ENCODE results near the gene SKOR1. TPM values are rescaled to one million over a fixed set of nuclear protein-coding genes. Genes with fewer than 3 reads are reported as not detected.

Gene SKOR1
- total and polyA plus RNA-seq, 2 of the 8 experiments (the other 6 are each of a cell fraction or from before 2014, with no cell fraction given) = 0.03 to 0.11 TPM

DNA sequence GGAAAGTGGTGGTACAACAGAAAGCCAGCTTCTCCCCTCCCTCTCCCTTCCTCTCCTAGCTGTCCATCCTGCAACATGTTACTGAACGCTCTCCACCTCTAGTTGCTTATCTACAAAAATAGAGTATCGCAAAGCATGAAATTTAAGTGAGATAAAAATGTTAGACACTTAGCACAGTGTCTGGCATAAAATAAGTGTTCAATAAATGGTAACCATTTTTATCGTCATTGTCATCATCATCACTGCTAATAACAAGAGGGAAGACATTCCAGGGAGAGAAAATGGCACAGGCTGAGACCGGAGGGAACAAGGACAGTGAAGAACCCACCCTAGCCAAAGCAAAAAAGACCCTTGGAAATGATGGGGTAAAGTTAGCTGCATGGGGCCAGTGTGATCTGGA, 38.7 kb upstream of the SKOR1 start:
- Histone ChIP-seq H2BK120ac (replicated peaks; ENCODE audit: low read depth, low read length) (no peak overlapping the region), H4K5ac (ENCODE audit: insufficient read length, low read depth, low read length) (no peak overlapping the region), H3K56ac (replicated peaks; ENCODE audit: insufficient read length, low read depth, low read length) (no peak overlapping the region), H3K4me1 (replicated peaks in 1 of 4; ENCODE audit: control insufficient read depth in 3 of 4, insufficient read depth in 4 of 4, low read length in 3 of 4) (peaks cover 7 to 24% (median 21%) of the 10 kb centered on the region in 4 experiments), H2BK5ac (ENCODE audit: low read depth, low read length) (peak overlapping the region; percentile 36; the same call in 1 of the 2 replicates), H3K27ac (ENCODE audit: low read depth, low read length) (no peak overlapping the region), H4K91ac (replicated peaks; ENCODE audit: insufficient read length, low read length) (no peak overlapping the region), H3K14ac (ENCODE audit: insufficient read length) (no peak overlapping the region), H2BK20ac (ENCODE audit: low read length) (no peak overlapping the region), H3K9ac (replicated peaks in 1 of 4; ENCODE audit: extremely low read depth in 1 of 4, low read depth in 3 of 4, low read length in 3 of 4) (no peak overlapping the region), H3K4me2 (ENCODE audit: insufficient read depth in 1 of 2, low read depth in 2 of 2, low read length in 2 of 2) (no peak overlapping the region), H3K4me3 (ENCODE audit: extremely low read depth in 1 of 4, insufficient read depth in 2 of 4, low read depth in 3 of 4, low read length in 4 of 4) (no peak overlapping the region), H4K20me1 (replicated peaks in 1 of 2; ENCODE audit: control insufficient read depth in 1 of 2, insufficient read depth in 2 of 2, low read length in 2 of 2) (no peaks in the 10 kb centered on the region), H2AFZ (ENCODE audit: low read length) (no peak overlapping the region), H3K18ac (ENCODE audit: extremely low read depth, low read length) (no peak overlapping the region), H2BK15ac (ENCODE audit: low read length) (no peak overlapping the region), H3K79me2 (ENCODE audit: control insufficient read depth in 1 of 2, insufficient read depth in 2 of 2, low read length in 2 of 2) (no peaks in the 10 kb centered on the region), H4K8ac (ENCODE audit: extremely low read depth, insufficient read depth, low read length) (no peak overlapping the region), H2AK5ac (ENCODE audit: low read depth, low read length) (no peak overlapping the region), H3K23ac (ENCODE audit: insufficient read length) (no peak overlapping the region), H3K4ac (replicated peaks; ENCODE audit: insufficient read length, low read depth, low read length) (no peak overlapping the region), H3K36me3 (ENCODE audit: control insufficient read depth in 2 of 4, insufficient read depth in 4 of 4, low read length in 3 of 4) (no peaks in the 10 kb centered on the region), H3K9me3 (ENCODE audit: insufficient read depth in 2 of 2, low read depth in 1 of 2, low read length in 1 of 2) (no peaks in the 10 kb centered on the region), H3K23me2 (ENCODE audit: low read depth, low read length) (no peaks in the 10 kb centered on the region), H3K27me3 (replicated peaks in 1 of 4; ENCODE audit: control insufficient read depth in 3 of 4, extremely low read depth in 1 of 4, insufficient read depth in 3 of 4, low read length in 3 of 4) (no peaks in the 10 kb centered on the region; a peak in 1 of 7 replicates), H3K79me1 (ENCODE audit: low read depth, low read length) (no peaks in the 10 kb centered on the region; the same call in 1 of the 2 replicates), H2BK12ac (ENCODE audit: low read depth, low read length) (0 out of 2 replicates have a peak overlapping the region, but pooled peaks have one; percentile 52)
- POLR2A ChIA-PET (ENCODE audit: partially characterized antibody) = interaction anchor here (1.2 kb wide), 1 partner anchor 14 kb away, joined by 3 read pairs; no protein-coding TSS in a partner anchor
- no peak for FAIRE-seq
- CTCF ChIA-PET (ENCODE audit: partially characterized antibody) = interaction anchor here (0.8 kb wide), 1 partner anchor 23 kb away, joined by 3 read pairs; no protein-coding TSS in a partner anchor
- no peak for DNase-seq (ENCODE audit: low read depth in 1 of 2, low spot score in 2 of 2)
- WGBS, 2 experiments (ENCODE audit: extremely low coverage in 1 of 2, insufficient coverage in 1 of 2, insufficient read length in 1 of 2, insufficient replicate concordance in 2 of 2, low coverage in 1 of 2, low lambda C conversion rate in 2 of 2, missing lambda C conversion rate in 1 of 2) = 96% methylated on average over 4 of the region's 4 CpGs; no CpG with 5 or more reads in 1 of the 2 experiments
- TF ChIP-seq TAF1 (IDR thresholded peaks at IDR 0.05; ENCODE audit: low read depth, low read length) (no peak), SP4 (IDR thresholded peaks at IDR 0.05; ENCODE audit: low read length) (no peak), YY1 (IDR thresholded peaks at IDR 0.05; ENCODE audit: low read depth, low read length) (no peak), ATF2 (IDR thresholded peaks at IDR 0.05; ENCODE audit: low read length) (no peak), GABPA (IDR thresholded peaks at IDR 0.05; ENCODE audit: borderline replicate concordance, insufficient read depth, low read length) (no peak), BACH1 (IDR thresholded peaks at IDR 0.05; ENCODE audit: low read length) (no peak), RAD21 (IDR thresholded peaks at IDR 0.05 in 1 of 2, conservative IDR thresholded peaks at IDR 0.05 in 1 of 2; ENCODE audit: low read depth in 2 of 2, low read length in 2 of 2) (no peak), SP1 (IDR thresholded peaks at IDR 0.05; ENCODE audit: low read depth, low read length) (no peak), RBBP5 (IDR thresholded peaks at IDR 0.05; ENCODE audit: borderline replicate concordance, low read depth, low read length) (no peak), TEAD4 (IDR thresholded peaks at IDR 0.05; ENCODE audit: low read depth, low read length) (no peak), MAFK (IDR thresholded peaks at IDR 0.05; ENCODE audit: low read depth, low read length) (no peak), CTBP2 (IDR thresholded peaks at IDR 0.05; ENCODE audit: borderline replicate concordance, insufficient read depth, insufficient read length, low read length) (no peak)
